GM18502 (cell line): ENCODE measurements around the gene CD93.

Source experiments
- ATAC-seq: cut with Tn5 transposase; IDR thresholded peaks from one replicate; pipeline ENCODE4 v1.9.1; 2021; ENCODE audit warnings: mild to moderate bottlenecking; ENCODE audit not compliant: unreplicated experiment, poor library complexity

CD93 gene

DNA sequence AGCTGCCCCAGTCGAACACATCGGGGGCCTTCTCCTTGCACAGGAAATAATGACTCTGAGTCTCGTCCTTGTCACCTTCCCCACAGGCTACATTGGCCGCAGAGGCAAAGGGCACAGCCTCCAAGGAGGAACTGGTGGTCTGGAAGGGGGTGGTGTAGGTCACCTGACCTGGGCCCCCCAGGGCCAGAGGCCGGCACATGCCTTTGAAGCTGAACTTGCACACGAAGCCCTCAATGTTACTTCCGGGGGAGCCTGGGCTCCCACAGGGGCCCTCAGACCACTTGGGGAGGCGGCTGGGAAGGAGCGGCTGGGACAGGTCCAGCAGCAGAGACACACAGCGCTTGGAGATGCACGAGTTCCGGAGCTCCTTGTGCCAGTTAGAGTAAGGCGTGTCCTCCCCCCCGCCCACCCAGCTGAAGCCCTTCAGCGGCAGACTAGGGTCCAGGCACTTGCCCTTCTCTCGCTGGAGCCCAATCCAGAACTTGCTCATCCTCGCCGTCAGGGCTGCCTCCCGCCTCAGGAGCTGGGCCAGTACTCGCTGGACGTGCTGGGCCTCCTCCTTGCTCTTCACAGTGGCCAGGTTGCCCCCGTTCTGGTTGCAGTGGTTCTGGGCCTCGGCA is 578 bp downstream of the CD93 start:
- no peak for ATAC-seq

DNA sequence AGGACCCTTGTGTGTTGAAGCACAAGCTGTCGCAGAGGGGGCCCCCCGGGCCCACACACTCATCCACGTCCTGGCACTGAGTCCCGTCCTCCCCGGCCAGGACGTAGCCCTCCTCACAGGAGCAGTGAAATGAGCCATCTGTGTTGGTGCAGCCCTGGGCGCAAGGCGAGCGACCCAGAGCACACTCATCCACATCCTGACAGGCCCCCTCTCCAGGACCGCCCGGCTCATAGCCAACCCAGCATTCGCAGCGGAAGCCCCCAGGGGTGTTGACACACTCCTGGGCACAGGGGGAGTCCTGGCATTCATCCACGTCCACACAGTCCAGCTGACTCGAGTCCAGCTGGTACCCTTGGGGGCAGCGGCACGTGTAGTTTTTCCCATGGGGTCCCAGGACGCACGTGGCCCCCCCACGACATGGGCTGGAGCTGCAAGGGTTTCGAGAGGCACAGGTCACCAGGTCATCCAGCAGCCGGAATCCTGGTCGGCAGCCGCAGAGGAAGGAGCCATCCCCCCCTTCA is 1.2 kb downstream of the CD93 start:
- ATAC-seq, result no peak

DNA sequence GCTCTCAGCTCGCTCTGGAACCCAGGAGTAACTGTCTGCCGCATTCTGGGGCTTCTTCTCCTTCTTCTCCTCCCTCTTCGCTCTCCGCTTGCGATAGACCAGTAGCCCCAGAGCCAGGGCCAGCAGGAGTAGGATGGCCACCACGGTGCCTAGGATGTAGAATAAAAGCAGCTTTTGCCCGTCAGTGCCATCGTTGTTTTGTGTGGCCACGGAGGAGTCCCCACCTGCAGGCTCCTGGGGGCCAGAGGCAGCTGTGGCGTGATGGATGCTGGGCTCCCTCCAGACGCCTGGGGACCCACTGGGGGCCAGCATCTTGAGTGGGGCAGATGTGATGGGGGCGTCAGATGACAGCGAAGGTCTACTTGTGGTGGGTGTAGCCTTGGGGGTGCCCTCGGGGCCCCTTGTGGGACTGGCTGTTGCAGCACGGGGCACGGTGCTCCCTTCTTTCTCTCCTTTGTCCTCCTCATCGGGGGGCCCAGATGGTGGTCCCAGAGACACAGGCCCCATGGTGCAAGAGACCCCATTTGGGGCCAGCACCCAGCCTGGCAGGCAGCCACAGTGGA is 1.8 kb downstream of the CD93 start:
- no peak for ATAC-seq

DNA sequence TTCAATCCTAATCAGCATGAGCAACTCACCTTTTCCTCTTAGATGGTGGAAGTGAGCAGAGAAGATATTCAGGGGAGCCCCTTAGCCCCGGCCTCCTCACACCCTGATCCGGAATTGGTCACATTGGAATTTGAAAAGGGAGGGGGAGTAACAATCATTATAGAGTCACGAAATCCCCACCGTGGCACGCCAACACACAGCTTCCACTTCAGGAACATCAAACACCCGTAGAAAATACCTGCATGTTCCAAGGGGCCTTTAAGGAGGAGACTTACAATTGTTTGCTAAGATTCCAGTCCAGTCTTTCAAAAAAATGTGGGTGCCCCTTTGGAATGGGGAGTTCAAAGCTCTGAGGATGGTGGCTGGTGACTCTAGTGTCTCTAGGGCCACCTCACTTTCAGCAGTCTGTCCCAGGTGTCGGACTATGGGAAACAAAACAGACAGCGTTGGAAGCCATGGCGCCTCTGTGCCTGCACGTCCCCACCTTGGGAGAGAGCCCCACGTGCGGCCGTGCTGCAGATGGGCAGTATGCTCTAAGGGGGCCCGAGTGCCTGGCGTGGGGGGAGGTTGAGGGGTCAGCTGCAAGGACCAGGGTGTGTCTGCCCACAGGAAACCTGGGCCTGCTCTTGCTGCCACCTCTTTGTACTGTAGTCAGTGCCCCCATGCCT is 2.4 kb downstream of the CD93 start:
- no peak for ATAC-seq

DNA sequence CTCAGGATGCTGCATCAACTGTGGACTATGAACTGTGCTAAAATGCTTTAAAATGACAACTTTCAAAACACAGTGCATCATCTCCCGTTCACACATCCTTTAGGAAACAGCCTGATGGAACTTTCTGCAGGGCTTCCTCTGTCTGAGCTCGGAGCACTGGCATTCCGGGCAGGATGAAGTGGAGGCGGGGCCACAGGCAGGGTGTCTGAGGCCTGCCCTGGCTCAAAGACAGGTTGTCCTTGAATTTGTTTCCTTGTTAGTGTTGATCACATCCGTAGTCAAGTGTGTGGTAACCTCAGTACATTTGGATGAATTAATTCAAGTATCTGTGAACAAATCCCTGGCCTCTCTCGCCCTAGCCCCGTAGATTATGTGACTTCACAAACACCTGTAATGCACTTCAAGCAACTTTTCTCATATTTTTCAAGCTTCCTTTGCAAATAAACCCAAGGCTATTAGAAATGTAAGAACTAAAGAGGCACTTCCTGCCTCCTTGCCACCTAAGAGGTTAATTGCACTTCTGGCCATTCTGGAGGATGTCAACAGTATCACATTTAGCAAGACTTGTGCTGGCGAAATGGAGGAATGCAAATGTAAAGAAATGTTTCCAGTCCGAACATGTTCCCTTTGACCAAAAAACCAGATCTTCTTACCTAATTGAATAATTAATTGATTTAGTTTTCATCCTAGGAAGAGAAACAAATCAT is 3.1 kb downstream of the CD93 start:
- ATAC-seq, result no peak

DNA sequence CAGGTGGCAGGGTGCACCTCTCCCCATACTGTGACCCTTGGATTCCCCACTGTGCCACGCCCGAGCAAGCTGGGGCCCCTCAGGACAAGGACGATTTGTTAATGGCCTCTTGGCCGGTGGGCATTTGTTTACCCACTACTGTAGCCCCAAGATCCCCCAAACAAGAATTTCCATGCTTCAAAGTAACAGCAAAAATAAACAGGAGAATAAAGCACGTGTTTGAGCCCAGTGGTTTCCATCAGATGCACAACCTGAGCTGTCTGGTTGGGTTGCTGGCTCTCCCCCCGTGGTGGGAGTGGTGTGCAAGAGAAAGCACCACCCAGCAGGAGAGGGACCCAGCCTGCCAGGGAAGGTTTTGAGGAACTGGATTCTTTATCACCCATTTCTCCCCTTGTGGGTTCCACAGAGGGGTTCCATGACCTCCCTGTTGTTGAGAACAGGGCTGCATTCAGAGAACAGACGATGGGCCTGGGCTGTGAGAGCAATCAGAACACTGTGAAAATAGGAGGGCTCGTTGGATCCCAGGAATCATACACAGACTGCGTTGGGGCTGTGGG is 4.8 kb downstream of the CD93 start:
- no peak for ATAC-seq

DNA sequence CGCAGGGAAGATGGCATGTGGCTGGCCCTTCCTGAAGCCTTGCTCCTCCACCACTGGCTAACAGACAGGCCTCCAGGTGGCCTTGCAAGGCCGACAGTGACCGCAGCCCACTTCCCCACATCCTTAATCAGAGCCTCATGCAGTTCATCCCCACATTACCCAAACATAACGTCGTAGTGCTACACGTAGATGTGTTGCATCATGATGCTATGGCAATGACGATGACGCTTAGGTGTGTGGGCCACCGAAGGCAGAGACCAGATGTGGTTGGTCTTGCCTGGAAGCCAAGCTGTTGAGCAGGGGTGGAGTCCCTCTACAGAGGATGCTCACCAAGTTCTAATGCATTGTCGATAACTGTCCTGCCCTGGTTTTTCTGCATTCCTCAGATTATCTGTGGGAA is 5.6 kb downstream of the CD93 start:
- ATAC-seq, result no peak

DNA sequence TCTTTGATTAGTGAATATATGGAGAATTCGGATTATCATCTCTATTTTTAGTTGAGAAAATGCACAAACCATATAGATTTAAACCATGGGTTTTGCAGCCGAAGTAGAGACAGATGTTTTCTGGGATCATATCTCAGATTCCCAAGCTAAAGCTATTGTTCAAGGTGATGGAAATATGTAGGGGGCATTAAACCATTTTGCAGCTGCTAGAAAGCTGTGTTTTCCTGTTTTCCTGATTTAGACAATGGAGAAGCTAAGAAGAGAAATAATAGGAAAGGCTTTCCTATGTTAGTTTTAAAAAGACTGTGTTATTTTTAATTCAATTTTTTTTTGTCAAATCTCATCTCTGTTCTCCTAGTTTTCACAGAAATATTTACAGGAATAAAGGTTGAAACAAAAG is 6.2 kb downstream of the CD93 start:
- no peak for ATAC-seq

DNA sequence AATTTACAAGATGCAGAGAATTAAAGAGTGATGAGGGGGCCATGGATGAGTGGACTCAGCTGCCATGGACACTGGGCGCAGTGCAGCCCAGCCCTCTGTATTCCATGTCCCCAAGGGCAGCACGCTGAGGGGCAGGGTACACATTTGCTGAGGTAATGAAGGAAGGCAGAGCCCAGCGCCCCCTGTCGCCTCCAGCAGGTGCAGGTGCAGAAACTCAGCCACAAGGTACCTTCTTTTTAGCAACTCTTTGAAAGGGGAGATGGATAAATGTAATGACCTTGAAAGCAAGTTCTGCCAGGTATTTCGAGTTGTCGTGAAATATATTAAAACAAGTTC is 7.1 kb downstream of the CD93 start:
- ATAC-seq, result no peak

DNA sequence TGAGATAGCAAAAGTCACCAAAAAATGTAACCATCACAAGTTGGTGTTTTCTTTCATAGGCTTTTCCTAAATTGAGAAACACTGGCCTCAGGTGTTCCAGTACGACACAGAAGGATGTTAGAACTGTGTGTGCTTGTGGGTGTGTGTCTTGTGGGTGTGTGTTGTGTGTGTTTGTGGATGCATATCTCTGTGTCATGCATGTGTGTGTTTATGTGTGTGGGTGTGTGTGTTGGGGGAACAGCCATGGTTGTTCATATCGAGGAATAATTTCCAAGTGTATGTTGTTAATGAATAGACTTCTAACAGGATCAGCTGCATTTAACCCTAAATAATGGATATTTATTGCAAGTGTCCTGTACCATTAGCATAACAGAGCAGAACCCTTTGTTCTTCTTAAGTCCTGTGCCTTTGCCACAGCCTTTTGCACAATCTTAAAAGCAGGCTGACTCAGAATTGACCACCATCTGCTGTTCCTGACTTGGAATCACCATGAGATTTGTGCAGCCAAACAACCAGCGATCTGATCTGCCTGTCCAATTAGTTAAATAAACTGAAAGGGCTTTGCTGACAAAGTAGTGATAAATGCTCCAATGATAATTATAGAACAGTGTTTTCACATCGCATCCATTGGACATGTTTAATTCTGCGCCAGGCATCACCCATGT is 7.6 kb downstream of the CD93 start:
- ATAC-seq, result no peak

DNA sequence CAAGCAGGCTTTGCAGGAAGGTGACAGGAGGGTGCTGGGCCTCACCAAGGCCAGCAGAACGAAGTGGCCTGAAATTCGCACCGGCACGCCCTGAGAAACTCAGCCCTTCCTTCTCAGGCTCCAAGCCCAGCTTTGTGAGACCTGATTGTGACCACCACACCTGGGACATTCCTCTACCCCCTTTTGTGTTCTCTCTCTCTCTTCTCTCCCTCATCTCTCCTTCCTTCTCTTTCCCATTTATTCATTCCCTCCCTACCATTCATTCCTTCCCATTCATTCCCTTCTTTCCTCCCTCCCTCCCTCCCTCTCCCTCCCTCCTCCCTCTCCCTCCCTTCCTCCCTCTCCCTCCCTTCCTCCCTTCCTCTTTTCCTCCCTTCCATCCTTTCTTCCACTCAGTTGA is 8.8 kb downstream of the CD93 start:
- ATAC-seq, result no peak

DNA sequence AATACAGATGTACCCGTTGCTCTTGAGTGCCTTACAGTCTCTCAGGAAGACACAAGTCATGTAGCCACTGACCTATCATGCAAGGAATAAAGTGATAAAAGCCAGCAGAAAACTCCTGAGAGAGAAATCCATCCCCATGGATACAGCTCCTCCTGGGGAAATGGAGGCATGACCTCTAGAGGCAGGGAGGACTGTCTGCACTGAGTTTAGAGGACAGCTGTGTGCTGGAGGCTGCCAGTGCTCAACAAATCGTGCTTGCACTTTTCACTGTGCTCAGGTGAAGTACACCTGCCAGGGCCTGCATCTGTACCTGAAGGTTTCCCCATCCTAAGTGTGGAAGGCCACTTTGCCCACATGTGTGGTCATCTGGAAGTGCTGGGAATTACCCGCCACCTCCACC is 12.1 kb downstream of the CD93 start:
- no peak for ATAC-seq

DNA sequence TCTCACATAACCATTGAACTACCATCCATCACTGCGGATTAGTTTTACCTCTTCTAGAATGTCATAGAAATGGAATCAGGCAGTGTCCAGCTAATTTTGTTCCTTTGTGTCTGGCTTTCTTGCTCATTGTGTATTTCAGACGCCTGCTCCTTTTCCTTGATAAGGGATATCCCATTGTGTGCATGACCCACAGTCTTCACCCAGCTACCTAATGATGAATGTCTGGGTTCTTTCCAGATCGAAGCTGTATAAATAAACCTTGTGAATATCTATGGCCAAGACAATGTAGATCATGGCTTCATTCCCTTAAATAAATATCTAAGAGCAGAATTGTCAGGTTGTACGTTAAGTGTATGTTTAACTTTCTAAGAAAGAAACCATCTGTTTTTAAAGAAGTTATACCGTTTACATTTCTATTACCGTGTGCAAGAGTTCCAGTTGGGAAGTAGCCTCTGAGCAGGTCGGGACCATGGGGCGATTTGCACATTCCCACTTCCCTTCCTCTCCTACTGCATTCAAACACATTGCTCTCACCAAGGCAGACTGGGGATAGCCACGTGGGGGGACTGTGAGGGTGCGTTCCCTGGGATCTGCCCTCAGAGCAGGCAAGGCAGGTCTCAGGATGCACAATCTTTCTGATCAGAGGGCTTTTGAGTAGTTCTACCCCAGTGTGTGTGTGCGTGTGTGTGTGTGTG is 13.1 kb downstream of the CD93 start:
- ATAC-seq, result no peak

DNA sequence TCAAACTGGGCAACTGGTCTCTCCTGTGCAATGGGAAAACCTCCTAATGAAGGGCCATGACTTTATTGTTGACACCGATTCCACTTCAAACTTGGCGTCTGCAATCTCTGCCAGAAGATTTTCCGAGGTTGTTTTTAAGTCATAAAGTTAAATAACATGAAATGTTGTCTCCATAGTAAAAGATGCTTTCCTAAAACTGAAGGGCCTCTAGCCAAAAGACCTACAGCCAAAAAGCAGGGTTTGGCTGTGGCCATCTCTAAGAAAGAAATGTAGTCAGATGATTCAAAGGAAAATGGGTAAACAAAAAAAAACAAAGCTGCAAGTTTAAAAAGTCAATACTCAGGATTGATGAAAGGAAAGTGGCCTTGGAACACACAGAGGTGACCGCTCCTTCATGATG is 14.1 kb downstream of the CD93 start:
- no peak for ATAC-seq

DNA sequence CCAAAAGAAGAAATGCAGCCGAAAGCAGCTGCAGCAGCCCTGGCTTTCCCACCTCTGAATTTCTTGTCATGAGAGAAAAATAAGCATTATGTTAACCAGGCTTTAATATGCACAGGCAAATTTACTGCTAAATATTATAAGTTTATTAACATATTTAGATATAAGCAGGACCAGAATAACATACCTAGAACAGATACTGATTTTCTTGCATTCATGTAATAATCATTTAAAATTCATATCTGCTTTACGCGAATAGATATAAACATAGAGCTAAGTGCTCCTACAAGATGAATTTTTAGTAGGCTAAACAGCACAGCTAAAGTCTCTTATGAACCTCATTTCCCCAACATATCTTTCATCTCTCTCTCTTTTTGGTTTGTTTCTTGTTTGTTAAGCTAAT is 14.7 kb downstream of the CD93 start:
- ATAC-seq, result no peak

DNA sequence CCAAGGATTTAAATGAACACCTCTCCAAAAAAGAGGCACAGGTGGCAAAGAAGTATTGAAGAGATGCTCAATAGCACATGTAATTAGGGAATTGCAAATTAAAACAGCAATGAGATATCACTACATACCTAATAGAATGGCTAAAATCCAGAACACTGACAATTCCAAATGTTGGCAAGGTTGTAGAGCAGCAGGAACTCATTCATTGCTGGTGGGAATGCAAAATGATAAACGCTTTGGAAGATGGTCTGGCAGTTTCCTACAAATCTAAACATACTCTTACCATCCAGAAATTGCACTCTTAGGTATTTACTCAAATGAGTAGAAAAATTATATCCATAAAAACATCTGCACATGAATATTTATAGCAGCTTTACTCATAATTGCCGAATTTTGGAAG is 17.0 kb downstream of the CD93 start:
- ATAC-seq, result no peak

DNA sequence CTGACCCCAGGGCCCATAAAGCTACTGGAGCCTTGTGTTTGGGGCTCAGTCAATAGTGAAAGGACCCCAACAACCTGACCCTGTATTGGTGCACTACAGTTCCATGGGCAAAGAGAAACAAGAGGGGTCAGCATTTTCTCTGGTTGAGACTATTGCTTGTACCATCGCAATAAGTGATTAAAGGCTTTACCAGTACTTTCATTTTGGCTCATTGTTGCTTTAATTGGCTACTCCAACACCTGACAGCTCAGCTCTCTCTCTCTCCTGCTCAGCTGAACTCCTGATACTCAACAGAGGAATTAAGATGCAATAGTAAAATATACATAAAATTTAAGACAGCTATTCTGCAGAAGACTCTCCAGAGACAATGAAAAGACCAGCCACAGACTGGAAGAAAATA is 17.8 kb downstream of the CD93 start:
- no peak for ATAC-seq

DNA sequence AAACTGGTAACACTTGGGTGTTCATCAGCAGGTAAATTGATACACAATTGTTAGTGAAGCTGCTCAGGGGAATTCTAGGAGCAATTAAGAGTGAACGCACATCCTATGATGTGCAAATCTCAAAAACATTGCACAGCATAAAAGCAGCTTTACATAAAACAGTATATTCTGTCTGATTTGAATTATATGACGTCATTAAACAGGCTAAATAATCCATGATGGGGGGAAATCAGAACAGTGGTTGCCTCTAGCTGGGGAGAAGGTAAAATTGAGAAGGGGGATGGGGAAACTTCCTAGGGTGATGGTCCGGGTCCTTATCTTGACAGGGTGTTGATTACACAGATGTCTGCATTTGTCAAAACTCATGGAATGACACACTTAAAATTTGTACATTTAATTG is 19.4 kb downstream of the CD93 start:
- ATAC-seq, result no peak

DNA sequence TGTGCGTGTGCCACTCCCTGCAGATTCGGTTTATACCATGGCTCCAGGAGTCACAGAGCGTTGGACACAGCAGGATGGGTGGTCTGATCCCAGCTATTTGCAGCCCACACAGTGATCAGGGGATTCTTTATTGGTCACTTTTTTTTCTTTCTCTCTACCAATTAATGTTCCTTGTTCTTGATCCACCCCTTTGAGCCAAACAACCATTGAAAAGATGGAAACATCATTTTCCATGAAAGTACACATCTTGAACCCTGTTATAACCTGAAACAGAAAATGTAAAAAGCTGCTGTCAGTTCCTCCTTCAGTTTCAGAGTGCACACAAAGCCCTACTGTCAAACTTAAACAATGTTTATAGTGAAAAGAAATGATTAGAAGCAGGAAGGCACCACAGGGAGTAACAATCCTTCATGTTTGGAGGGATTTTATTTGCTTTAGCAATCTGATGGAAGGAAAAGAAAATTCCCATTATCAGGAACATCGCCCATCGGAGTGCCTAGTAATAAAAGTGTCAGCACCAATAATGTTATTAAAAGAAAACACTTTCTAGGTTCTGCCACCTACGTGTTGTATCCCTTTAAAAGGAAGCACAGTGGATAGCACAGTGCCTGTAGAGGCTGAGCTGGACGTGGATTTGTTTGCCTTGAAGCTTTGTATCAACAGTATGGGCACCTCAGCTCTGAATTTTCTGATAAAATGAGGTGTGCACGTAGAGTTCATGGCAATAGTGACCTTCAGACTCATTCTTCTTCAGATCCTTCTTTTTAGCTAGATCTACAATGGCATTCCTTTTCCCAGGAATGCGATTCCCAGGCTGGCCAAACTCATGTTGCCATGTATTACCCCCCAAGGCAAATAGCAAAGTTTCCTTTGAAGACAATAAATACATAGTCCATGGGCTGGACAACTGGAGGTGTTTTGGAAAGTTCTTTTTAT is 20.6 kb downstream of the CD93 start:
- no peak for ATAC-seq
